Measurements from ENCODE around the gene TAX1BP3.

DNA sequence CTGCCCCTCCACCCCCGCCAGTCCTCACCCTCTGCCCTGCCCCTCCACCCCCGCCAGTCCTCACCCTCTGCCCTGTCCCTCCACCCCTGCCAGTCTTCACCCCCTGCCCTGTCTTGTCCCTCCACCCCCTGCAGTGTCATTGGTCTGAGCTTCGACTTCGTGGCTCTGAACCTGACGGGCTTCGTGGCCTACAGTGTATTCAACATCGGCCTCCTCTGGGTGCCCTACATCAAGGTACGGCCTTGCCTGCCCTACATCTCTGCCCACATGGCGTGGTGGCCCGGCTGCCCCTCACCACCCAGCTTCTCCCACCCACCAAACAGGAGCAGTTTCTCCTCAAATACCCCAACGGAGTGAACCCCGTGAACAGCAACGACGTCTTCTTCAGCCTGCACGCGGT lies 12.0 kb downstream of the TAX1BP3 start:
- TF ChIP-seq, protein P1, sequence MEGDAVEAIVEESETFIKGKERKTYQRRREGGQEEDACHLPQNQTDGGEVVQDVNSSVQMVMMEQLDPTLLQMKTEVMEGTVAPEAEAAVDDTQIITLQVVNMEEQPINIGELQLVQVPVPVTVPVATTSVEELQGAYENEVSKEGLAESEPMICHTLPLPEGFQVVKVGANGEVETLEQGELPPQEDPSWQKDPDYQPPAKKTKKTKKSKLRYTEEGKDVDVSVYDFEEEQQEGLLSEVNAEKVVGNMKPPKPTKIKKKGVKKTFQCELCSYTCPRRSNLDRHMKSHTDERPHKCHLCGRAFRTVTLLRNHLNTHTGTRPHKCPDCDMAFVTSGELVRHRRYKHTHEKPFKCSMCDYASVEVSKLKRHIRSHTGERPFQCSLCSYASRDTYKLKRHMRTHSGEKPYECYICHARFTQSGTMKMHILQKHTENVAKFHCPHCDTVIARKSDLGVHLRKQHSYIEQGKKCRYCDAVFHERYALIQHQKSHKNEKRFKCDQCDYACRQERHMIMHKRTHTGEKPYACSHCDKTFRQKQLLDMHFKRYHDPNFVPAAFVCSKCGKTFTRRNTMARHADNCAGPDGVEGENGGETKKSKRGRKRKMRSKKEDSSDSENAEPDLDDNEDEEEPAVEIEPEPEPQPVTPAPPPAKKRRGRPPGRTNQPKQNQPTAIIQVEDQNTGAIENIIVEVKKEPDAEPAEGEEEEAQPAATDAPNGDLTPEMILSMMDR (conservative IDR thresholded peaks at IDR 0.05 in 1 of 2, IDR thresholded peaks at IDR 0.05 in 1 of 2; ENCODE audit: low read depth in 1 of 2, low read length in 2 of 2), result no peak
- no peak for TF ChIP-seq EZH2 (IDR thresholded peaks at IDR 0.05; ENCODE audit: low read length, missing control alignments)
